Activated B cell treated with CpG ODN at 0.5 μM for 24 hours (primary cell): ENCODE results near the gene OR5C1. TPM values are rescaled to one million over a fixed set of nuclear protein-coding genes. Genes with fewer than 3 reads are reported as not detected.
"Not testable (repeated sequence)": the region's sequence is repeated elsewhere in the genome, so short reads cannot be mapped to it uniquely, and the experiment has no call there.

Experiments
- ATAC-seq: fragments of 200-7000 bp; cut with Tn5 transposase; one replicate; pipeline ENCODE4 v1.10.0; 2021; ENCODE audit warnings: low read depth, mild to moderate bottlenecking, moderate library complexity
- CTCF ChIA-PET: fragments of 350-600 bp; sonication (Branson Sonifier 250); formaldehyde crosslinking; loops from one replicate; lab custom pipeline; 2021; ENCODE audit warnings: antibody characterized with exemption; lab: Charles Lee
- POLR2A ChIA-PET: fragments of 350-600 bp; sonication (Branson Sonifier 250); formaldehyde crosslinking; loops from one replicate; lab custom pipeline; 2021; ENCODE audit warnings: antibody characterized with exemption; lab: Charles Lee
- DNase-seq: peaks from one replicate; pipeline ENCODE4 v3.0.0; 2022
- H3K27ac Mint-ChIP-seq: one replicate; pipeline ENCODE4 v1.8.0; 2020; ENCODE audit warnings: mixed read lengths
- H3K27me3 Mint-ChIP-seq: one replicate; pipeline ENCODE4 v1.8.0; 2021; ENCODE audit warnings: mixed read lengths
- H3K36me3 Mint-ChIP-seq: one replicate; pipeline ENCODE4 v1.8.0; 2021; ENCODE audit warnings: low read depth, mixed read lengths
- H3K4me1 Mint-ChIP-seq: one replicate; pipeline ENCODE4 v1.8.0; 2021; ENCODE audit warnings: mixed read lengths
- H3K4me3 Mint-ChIP-seq: one replicate; pipeline ENCODE4 v1.8.0; 2020; ENCODE audit warnings: mild to moderate bottlenecking, mixed read lengths
- H3K9me3 Mint-ChIP-seq: one replicate; pipeline ENCODE4 v1.8.0; 2020; ENCODE audit warnings: mixed read lengths
- intact Hi-C: fragments of 100-400 bp; cut with micrococcal nuclease; formaldehyde crosslinking; loops from one replicate; pipeline ENCODE4 v1.15.1; 2024
- total RNA-seq: library from RNA; stranded (reverse); gene quantifications from 2 replicates; pipeline ENCODE4 v1.2.3, GENCODE V29; 2022
- TF ChIP-seq, protein P1 (sequence below): fragments of 200-600 bp; IDR thresholded peaks from one replicate; pipeline ENCODE4 v1.8.0; 2022; ENCODE audit warnings: antibody characterized with exemption, mild to moderate bottlenecking

OR5C1 gene
- total RNA-seq, 1 donor from 2014 or later: not detected

DNA sequence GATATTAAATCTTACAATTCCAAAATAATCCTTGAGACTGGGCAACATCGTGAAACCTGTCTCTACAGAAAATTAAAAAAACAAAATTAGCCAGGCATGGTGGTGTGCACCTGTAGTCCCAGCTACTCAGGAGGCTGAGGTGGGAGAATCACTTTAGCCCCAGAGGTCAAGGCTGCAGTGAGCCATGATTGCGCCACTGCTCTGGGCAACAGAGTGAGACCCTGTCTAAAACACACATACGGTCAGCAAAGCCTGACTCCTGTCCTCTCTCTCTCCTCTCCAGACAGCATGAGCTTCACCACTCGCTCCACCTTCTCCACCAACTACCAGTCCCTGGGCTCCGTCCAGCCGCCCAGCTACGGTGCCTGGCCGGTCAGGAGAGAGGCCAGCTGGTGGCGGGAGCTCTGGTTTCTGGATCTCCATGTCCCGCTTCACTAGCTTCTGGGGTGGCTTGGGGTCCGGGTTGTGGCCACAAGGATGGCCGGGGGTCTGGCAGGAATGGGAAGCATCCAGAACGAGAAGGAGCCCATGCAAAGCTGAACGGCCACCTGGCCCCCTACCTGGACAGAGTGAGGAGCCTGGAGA lies 48.6 kb downstream of the OR5C1 start:
- Mint-ChIP-seq H3K4me3 (no peak overlapping the region), H3K36me3 (no peaks in the 10 kb centered on the region), H3K27ac (no peak overlapping the region), H3K4me1 (peaks cover 11% of the 10 kb centered on the region), H3K9me3 (no peaks in the 10 kb centered on the region), H3K27me3 (no peaks in the 10 kb centered on the region)
- TF ChIP-seq, protein P1, sequence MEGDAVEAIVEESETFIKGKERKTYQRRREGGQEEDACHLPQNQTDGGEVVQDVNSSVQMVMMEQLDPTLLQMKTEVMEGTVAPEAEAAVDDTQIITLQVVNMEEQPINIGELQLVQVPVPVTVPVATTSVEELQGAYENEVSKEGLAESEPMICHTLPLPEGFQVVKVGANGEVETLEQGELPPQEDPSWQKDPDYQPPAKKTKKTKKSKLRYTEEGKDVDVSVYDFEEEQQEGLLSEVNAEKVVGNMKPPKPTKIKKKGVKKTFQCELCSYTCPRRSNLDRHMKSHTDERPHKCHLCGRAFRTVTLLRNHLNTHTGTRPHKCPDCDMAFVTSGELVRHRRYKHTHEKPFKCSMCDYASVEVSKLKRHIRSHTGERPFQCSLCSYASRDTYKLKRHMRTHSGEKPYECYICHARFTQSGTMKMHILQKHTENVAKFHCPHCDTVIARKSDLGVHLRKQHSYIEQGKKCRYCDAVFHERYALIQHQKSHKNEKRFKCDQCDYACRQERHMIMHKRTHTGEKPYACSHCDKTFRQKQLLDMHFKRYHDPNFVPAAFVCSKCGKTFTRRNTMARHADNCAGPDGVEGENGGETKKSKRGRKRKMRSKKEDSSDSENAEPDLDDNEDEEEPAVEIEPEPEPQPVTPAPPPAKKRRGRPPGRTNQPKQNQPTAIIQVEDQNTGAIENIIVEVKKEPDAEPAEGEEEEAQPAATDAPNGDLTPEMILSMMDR: no peak
- ChIA-PET POLR2A (no interaction called here), CTCF (no interaction called here)
- ATAC-seq (no peak), DNase-seq (no peak)
- intact Hi-C loops: no loop called here

- H3K27me3 Mint-ChIP-seq, CTCF ChIA-PET, POLR2A ChIA-PET, H3K4me3 Mint-ChIP-seq, intact Hi-C loops, H3K9me3 Mint-ChIP-seq, ATAC-seq, H3K27ac Mint-ChIP-seq, H3K36me3 Mint-ChIP-seq, DNase-seq: not testable (repeated sequence)
- H3K4me1 Mint-ChIP-seq: peaks cover 11% of the 10 kb centered on the region
Observed at GRCh38 chr9:122838441-122838840, 49.7 kb downstream of the OR5C1 start.

Other genes with a start within 250 kb of the OR5C1 start
- not detected in 2 replicates for gene OR1N2, start 235.8 kb upstream of the OR5C1 start, total RNA-seq
- gene OR1L8, start 205.5 kb upstream of the OR5C1 start, total RNA-seq: not detected in 2 replicates
- gene OR1Q1, start 174.2 kb upstream of the OR5C1 start, total RNA-seq: not detected in 2 replicates
- not detected in 2 replicates for gene OR1B1, start 131.3 kb upstream of the OR5C1 start, total RNA-seq
- gene OR1L1, start 127.2 kb upstream of the OR5C1 start, total RNA-seq: not detected in 2 replicates
- gene OR1L3, start 113.8 kb upstream of the OR5C1 start, total RNA-seq: not detected in 2 replicates
- gene OR1L4, start 64.9 kb upstream of the OR5C1 start, total RNA-seq: not detected in 2 replicates
- gene OR1L6, start 46.6 kb upstream of the OR5C1 start, total RNA-seq: not detected in 2 replicates
- not detected in 2 replicates for gene OR1K1, start 11.2 kb downstream of the OR5C1 start, total RNA-seq
- 12.7 and 14.6 TPM in 2 replicates for gene PDCL, start 39.7 kb downstream of the OR5C1 start, total RNA-seq
- 50.8 and 62.7 TPM in 2 replicates for gene RC3H2, start 116.4 kb downstream of the OR5C1 start, total RNA-seq
- 15.3 and 15.5 TPM in 2 replicates for gene ZBTB6, start 124.4 kb downstream of the OR5C1 start, total RNA-seq
- gene ZBTB26, start 142.6 kb downstream of the OR5C1 start, total RNA-seq: 9.7 and 11.9 TPM in 2 replicates
- gene RABGAP1, start 152.1 kb downstream of the OR5C1 start, total RNA-seq: 47.4 and 58.1 TPM in 2 replicates
- gene GPR21, start 244.7 kb downstream of the OR5C1 start, total RNA-seq: 0.95 and 1.6 TPM in 2 replicates